Cardiac septum (tissue), 1 donor: ENCODE results near the gene HES1. TPM values are rescaled to one million over a fixed set of nuclear protein-coding genes. Genes with fewer than 3 reads are reported as not detected.

ENCODE experiments used
- DNase-seq: peaks from one replicate; pipeline ENCODE4 v3.0.0-alpha.2; 2020; ENCODE audit warnings: low spot score
- intact Hi-C: fragments of 100-400 bp; cut with DNase I; formaldehyde crosslinking; loops from one replicate; pipeline ENCODE4 v1.14.0; 2022
- total RNA-seq: library from RNA; stranded (reverse); fragmentation: NEBNext Ultra II Directional; extraction: Animal tissue kit (Norgen Biotek cat#: 25700); gene quantifications from one replicate; pipeline ENCODE4 v1.2.1, GENCODE V29; 2021
- donor health status: DM: no; HTN: no; CAD: no.

Gene HES1
- total RNA-seq, 1 donor from 2014 or later = 24.4 TPM

DNA sequence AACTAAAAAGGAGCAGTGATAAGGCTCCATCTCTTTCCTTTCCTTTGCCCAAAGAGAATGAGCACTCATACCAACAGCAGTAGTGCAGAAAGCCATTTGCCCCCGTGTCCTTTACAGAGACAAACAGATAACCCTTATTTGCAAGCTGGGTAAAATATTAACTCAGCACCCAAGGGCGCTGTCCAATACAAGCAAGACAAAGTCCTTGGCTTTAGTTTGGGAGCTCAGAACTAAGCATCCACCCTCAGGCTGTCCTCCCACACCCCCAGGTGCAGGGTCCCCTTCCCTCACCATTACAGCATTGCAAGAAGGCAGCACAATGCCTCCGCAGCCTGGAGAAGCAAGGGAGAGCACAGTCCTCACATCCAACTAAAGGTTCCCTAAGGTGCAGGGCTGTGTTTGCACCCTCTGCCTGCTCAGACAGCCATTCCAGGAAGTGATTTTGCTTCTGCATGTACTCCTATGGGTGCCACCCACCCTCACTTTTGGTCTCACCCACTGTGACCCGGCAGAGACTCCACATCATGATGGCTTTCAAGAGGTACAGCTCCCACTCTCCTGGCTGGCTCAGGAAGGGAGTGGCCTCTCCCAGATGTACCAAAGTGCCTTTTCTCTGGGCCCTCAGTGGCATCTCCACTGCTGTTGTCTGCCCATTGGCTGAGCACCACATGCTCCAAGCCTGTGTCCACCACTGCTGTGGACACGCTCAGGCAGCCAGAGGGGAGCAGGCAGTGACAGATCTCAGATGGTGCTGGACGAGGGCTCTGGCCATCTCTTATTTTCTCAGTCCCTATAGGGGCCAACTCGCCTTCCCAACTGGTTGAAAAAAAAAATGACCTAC lies 34.1 kb upstream of the HES1 start:
- no peak for DNase-seq
- intact Hi-C loops = no loop called here

DNA sequence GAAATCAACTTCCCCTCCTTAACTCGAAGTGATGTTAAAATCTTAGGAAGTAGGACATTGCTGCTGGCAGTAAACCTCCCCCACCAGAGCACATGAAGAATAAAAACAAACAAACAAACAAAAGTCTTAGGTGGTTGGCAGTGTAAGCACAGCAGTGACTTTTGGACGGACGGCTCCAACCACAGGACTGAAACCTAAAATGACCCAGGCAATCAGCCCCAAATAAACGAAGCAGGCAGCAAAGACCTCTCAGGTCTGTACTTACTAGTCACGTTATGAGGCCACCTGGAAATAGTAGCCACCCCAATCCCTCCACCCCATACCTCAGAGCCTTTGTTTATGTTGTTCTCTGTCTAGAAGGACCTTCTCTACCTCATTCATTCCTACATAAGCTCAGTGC lies 33.5 kb upstream of the HES1 start:
- intact Hi-C loops = no loop called here
- no peak for DNase-seq

DNA sequence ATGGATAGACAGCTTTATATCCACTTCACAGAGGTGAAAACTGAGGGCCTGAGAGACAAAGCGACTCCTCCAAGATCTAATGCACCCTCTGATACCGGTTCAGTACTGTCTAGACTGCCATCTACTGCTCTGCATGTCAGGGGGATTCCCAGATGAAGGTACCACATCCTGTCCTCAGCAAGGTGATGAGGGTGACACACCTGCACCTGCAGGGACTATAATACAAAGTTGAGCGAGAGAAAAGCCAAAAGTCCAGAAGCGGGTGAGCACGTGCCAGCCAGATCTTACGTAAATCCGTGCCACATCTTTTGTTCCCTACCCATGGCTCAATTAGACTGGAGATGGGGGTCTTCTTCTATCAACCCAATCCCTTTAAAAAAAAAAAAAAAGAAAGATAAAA lies 32.4 kb upstream of the HES1 start:
- no peak for DNase-seq
- intact Hi-C loops = no loop called here

DNA sequence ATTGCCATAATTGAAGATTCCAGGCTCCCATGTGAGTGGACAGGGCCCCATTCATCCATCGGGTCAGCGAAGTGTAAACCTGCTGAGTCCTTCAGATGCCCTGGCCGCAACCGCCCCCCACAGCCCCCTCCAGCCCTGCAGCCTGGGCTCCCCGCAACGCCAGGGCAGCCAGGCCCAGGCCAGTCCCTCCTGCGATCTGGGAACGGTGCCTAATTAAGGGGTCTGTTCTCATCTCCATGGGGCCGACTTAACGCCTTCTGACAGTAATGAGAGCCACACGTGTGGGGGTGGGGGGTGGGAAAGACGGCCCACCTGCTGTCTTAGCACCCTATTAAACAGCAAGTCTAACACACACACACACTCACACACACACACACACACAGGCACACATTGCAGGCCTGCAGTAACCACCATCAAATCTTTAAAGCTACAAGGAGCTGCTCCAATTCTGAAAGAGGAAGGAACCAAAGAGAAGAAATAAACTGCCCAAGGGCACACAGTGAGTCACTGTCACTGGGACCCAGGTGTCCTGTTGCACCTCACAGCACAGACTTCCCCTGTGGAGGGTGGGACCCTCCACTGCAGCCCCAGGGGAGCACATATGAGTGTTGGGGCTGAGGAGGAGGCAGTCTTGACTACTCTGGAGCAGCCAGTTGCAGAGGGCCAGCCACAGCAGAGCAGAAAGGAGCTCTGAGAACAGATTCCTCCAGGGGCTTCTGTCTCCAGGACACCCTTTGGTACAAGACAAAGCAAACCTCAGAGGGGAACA lies 31.8 kb upstream of the HES1 start:
- intact Hi-C loops = no loop called here
- no peak for DNase-seq

DNA sequence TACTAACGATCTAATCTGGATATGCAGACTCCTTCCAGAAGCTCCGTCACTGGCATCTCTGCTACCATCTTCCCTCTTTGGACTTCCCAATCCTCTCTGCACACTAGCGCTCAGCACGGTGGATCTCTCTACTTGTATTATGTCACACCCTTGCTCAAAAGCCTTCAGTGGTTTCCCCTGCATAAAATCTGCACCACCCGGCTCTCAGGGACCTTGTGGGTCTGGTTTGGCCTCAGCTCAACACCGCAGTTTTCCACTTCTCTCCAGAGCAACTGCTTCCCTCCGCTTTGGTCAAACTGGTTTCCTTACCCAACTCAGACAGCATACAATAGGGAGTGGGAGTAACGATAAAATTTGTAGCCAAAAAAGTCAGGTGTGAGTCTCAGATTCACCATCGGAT lies 30.7 kb upstream of the HES1 start:
- intact Hi-C loops = no loop called here
- no peak for DNase-seq

DNA sequence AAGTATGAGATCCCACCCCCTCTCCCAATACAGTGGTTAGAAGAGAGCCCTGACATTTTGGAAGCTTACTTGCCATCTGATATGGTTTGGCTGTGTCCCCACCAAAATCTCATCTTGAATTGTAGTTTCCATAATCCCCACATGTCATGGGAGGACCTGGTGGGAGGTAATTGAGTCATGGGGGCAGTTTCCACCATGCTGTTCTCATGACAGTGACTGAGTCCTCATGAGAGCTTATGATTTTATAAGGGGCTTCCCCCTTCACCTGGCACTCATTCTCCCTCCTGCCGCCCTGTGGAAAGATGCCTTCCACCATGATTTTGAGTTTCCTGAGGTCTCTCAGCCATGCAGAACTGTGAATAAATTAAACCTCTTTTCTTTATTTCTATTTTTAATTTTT lies 28.8 kb upstream of the HES1 start:
- intact Hi-C loops = no loop called here
- no peak for DNase-seq

DNA sequence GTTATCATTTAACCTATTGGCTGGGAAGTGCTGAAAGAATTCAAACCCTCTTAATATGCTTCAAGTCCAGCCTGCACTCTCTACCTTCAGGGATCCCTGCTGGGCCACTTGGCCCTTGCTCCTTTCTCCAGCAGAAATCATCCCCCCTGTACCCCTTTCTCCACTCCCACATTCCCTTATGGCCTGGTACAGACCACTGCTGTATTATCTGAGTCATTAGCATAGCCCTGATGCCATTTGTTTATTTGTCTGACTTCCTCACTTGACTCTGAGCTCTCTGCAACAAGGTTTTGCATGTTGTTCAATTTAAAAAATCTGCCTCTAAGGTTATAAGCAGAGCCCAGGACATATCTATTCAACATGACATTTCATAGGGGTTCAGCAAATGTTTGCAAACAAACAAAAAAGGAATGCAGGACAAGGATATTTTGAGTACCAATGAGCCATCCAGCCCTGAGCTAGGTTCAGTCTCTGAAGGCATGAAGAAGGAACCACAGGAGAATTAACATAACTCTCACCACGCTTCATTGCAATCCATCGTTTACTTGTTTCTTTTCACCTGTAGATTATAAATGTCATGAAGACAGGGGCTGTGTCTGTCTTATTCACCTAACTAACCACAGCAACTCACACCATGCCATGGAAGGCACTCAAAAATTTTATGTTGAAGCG lies 26.6 kb upstream of the HES1 start:
- intact Hi-C loops = no loop called here
- DNase-seq = no peak

DNA sequence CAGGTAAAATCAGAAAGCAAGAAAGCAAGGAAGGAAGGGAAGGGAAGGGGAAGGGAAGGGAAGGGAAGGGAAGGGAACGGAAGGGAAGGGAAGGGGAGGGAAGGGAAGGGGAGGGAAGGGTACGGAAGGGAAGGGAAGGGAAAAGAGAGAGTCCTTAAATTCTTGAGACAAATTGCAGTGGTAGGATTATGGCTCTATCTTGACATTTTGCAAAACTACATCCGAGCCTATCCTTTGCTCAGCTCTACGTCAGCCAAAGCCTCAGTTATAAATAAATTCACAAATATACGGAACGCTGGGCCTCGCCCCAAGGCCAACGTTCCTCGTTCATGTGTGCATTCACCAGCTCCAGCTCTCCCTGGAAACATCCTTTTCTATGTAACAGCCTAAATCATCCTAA lies 25.5 kb upstream of the HES1 start:
- intact Hi-C loops = no loop called here
- no peak for DNase-seq

DNA sequence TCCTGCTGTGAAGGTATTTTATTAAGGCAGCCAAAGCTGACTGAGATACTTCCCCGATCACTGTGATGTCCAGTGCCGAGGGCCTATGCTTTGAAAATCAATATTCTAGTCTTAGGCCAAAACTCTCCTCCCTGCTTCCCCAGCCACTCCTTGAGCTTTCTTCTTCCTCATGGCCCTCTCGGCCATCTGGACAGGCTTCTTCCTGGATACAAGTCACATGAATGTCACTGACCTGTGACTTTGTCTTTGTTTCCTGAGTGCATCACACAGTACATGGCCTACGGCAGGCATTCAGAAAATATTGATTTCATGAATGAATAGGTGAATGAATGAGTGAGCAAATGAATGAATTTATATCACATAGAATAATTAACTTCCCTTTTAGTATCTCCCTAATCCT lies 24.6 kb upstream of the HES1 start:
- intact Hi-C loops = no loop called here
- DNase-seq = no peak

DNA sequence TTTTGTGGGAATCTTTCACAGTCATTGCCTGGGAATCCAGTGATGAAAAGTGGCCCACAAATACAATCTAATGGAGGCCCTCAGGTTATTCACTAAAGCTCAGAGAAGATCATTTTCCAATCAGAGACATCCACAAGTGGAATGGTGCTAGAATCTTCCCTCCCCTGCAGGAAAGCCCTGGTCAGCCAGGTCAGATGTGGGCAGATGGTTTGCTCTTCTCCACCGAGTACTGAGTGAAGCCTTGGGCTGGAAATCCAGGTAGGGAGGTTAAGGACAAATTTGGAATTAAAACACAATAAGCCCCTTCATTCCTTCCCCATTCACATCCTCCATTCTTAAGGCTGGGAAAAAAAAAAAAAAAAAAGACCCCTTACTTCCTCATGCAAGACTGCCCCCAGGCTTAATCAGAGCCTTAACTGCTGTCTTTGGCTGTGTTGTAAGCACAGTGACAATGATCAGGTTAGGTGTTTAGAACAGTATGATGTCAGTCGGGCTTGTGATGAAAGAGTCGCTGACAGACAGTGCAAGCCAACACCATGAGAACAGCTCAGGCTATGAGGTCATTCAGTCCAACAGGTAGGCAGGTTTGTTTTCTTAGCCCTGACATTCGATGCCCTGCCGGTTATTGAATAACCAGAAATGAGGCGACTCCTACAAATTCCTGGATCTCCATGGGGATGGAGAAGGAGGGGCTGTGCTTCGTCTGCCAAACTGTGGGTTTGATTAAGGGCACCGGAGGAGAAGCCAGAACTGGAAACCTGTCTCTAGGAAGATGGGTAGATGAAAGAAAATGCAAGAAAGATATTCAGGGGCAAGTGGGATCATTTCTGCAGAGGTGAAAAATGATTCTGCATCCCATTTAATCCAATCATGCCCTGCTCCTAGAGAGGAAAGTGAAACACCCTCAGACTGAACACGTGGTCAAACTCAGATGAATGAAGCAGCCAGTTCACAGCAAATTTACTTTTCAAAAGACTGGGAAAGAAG lies 23.5 kb upstream of the HES1 start:
- no peak for DNase-seq
- intact Hi-C loops = no loop called here

DNA sequence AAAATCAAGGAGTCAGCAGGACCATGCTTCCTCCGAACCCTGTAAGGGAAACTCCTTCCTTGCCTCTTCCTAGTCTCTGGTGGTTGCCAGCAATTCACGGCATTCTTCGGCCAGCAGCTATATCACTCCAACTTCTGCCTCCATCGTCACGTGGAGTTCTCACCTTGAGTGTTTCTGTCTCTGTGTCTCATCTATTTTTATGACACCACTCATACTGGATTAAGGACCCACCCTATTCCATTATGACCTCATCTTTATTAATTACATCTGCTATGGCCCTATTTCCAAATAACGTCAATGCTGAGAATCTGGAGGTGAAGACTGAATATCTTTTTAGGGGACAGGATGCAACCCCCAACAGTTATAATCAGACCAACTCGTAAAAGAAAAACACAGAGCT lies 21.8 kb upstream of the HES1 start:
- intact Hi-C loops = no loop called here
- DNase-seq = no peak

DNA sequence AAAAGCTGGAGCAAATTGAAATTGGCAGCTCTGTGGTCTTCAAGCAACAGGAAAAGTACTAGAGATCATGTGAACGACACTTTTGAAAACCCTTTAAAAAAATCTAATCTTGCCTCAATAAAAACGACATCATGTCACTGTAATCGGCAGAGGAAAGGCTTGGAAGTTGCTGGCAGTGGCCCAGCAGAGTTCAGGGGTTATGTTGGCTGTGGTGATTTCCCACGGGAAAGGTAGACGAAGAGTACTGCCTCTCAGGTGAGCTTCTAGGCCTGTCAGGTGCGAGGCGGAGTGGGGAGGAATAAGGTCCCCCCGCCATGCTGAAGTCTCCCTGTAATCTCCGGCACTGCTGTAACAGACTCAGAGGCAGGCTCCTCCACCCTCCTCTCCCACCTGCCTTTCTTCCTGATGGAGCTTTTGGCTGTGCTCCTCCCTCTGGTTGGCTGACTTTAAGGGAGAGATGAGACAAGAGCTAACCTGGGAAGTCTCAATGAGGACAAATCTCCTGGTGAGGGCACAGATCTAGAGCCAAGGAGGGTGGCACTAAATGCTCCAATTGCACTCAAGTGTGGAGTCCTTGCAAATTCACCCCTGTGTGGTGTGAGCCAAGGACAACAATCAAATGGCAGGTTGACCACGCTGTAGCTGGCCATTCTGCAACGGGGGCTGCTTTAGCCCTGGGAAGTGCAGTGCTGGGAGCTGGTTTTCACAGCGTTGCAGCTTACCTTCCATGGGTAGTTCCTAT lies 18.7 kb upstream of the HES1 start:
- intact Hi-C loops = no loop called here
- no peak for DNase-seq

DNA sequence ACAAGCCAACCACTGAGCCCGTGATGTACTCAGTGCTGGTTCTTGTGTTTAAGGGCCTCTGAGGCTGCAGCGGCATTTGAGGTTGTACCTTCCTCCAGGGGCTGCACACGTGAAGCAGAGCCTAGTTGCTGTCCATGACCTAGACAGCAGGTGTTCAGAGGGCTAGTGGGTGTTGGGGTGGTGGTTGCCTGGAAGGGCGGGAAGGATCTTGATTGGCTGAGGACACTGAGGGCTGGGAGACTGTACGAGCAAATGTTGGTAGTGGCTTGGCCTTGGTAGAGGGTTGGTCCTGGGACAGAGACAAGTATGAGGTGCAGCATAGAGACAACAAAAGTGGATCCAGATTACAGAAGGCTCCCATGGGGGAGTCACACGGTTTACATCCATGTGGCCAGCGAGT lies 17.0 kb upstream of the HES1 start:
- DNase-seq = no peak
- intact Hi-C loops = no loop called here

DNA sequence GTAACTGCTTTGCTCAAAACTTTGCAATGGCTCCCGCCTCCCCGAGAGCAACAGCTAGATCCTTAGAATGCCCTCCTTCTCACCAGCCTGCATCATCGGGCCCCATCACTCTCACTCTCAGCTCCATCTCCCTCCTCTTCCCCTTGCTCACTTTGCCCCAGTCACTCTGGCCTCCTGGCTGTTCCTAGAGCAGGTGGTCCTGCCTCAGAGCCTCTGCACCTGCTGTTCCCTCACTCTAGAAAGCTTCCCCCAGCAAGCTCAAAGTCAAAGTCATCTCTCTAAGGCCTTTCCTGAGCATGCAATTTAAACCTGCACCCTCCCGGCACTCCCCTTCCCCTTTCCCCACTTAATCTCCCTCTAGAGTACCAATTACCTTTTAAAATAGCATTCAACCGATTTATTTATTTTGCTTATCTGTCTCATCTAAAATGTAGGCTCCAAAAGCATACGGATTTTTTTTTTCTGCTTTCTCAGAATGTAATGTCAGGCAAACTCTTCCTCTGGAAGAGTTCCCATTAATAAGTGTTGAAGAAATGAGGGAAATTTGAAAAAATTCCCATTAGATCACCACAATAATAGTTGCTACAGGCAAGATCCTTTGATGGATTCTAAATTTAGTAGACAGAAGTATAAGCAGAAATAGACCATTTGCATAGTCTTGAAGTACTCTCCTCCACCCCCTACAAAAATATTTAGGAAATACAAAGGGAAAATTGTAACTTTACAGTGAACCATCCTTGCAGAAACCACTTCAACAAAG lies 15.9 kb upstream of the HES1 start:
- intact Hi-C loops = no loop called here
- no peak for DNase-seq

DNA sequence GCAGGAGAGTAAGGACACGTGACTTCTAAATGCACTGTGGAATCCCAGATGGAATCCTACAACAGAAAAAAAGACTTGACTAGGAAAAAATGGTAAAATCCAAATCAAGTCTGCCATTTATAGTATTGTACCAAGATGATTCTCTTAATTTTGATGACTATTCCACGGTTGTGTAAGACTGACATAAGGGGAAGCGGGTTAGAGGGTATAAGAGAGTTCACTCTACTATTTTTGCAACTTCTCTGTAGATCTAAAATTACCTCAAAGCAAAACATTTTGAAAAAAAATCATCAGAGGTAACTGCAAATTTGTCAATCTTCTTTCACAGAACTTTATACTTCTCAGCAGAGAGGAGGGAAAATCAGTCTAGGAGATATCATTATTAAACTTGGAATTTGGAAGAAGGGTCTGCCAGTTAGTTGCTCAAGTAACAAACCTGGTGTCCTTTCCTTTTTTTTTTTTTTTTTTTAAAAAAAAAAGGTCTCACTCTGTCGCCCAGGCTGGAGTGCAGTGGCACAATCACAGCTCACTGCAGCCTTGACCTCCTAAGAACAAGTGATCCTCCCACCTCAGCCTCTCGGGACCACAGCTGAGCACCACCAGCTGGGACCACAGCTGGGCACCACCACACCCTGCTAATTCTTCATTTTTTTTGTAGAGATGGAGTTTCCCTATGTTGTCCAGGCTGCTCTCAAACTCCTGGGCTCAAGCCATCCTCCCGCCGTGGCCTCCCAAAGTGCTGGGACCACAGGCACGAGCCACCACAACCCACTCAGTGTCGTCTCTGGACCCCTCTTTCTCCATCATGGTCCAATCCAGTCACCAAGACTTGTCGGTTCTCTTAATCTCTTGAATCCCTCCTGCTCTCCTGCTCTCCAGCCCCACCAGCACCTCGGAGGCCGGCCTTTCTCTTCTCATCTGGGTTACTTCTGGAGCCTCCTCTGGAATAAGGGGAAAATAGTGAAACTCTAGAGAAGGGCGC lies 14.9 kb upstream of the HES1 start:
- DNase-seq = no peak
- intact Hi-C loops = no loop called here

DNA sequence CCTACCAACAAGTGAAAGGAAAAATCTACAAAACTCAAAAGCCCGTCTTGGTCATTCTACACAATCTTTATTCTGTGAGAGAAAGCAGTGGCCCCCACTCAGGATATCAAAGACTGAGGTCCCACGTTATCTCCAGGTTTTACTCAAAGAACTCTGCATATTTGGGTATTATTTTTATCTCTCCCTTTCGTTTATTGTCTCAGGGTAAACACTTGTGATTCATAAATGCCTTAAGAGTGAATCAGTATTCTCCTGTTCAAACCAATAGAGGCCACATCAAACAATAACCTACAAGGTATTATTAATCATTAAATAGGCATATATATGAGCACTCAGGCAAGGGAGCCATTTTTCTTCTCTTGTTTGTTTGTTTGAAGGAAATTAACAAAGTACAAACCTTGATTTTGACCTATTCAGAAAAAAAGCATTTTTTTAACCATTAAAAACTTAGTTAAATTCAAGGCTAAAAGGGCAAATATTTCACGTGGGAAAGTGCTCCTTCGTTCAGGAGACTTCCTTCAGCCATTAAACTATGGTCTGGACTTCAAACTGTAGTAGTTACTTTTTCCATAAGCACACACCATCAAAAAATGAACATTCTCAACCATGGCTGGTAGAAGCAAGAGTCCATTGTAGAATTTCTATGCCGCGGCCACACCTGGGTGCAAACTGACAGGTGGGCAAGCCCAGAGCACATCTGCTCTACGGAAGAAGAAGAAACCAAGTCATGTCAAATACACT lies 13.9 kb upstream of the HES1 start:
- intact Hi-C loops = no loop called here
- no peak for DNase-seq
